Measurements from ENCODE around the gene IQGAP3.

Gene IQGAP3

DNA sequence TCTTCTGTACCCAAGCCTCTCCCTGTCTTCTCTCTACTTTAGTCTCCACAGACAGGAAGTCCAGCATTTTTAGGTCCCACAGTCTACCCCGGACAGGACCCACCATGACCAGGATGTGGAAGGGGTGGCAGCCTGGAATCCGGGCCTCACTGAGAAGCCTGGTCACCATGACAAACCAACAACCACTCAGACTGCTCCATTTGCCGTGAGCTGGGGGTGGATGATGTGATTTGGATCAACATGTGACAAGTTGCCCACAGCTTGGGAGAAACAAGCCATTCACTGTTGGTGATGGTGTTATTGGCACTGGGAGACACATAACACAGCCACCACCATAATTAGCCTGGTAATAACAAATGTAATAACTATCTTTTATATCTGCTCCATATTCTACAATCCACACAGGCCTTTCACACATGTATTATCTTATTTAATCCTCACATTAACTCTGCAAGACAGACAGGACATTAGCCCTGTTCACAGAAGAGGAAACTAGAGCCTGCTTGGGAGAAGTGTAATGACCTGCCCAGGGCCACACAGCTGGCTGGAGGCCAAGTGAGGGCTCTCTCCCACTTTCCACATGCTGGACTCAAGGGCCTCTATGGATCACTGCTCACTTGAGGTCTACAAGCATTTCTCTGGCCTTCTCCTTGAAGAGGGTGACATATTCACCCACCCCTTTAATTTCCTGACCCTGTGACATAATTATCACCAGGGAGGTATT lies 94.7 kb downstream of the IQGAP3 start:
- H3K4me2 ChIP-seq (ENCODE audit: low read length): no peak overlapping the region
- H2BK12ac ChIP-seq (ENCODE audit: low read length): no peak overlapping the region
- H3K9me3 ChIP-seq (ENCODE audit: insufficient read depth, low read depth, low read length): peaks cover 9% of the 10 kb centered on the region
- no CpG with 5 or more reads among the region's 3 CpGs for WGBS (ENCODE audit: extremely low coverage, insufficient coverage, insufficient read length)
- no peak overlapping the region for H4K91ac ChIP-seq (ENCODE audit: low read depth, low read length)
- no peak overlapping the region for H3K23ac ChIP-seq (ENCODE audit: low read length)
- H3K79me2 ChIP-seq (ENCODE audit: control insufficient read depth, insufficient read depth, low read length, poor library complexity): no peaks in the 10 kb centered on the region
- H3K4ac ChIP-seq (ENCODE audit: low read depth, low read length): no peak overlapping the region
- no peaks in the 10 kb centered on the region for H3K27me3 ChIP-seq (ENCODE audit: insufficient read depth, low read length)
- no peak overlapping the region for H3K14ac ChIP-seq (ENCODE audit: low read length)
- H3K27ac ChIP-seq (ENCODE audit: low read depth, low read length): no peak overlapping the region
- H2AK5ac ChIP-seq (ENCODE audit: low read length): no peak overlapping the region
- no peak overlapping the region for H2BK120ac ChIP-seq (ENCODE audit: insufficient read depth, low read length, poor library complexity)
- peaks cover 65 to 82% of the 10 kb centered on the region in 2 experiments for H3K36me3 ChIP-seq (ENCODE audit: control insufficient read depth in 1 of 2, insufficient read depth in 2 of 2, low read length in 2 of 2)
- H3K79me1 ChIP-seq (ENCODE audit: low read length): no peaks in the 10 kb centered on the region
- peaks cover 3 to 13% of the 10 kb centered on the region in 2 experiments for H3K4me1 ChIP-seq (ENCODE audit: control insufficient read depth in 1 of 2, insufficient read depth in 2 of 2, low read length in 2 of 2)
- H3K4me3 ChIP-seq (ENCODE audit: low read depth, low read length): no peak overlapping the region
- H2AFZ ChIP-seq (ENCODE audit: insufficient read depth, low read length, poor library complexity): no peak overlapping the region
- H3K9ac ChIP-seq (ENCODE audit: low read length): no peak overlapping the region
- H4K12ac ChIP-seq (ENCODE audit: low read depth, low read length): no peak overlapping the region
- no peak overlapping the region for H4K8ac ChIP-seq (ENCODE audit: low read depth, low read length)
- no peak for DNase-seq
- no peak overlapping the region for H3K18ac ChIP-seq (ENCODE audit: low read length)
- H2BK5ac ChIP-seq (ENCODE audit: low read depth, low read length, poor library complexity): no peak overlapping the region

DNA sequence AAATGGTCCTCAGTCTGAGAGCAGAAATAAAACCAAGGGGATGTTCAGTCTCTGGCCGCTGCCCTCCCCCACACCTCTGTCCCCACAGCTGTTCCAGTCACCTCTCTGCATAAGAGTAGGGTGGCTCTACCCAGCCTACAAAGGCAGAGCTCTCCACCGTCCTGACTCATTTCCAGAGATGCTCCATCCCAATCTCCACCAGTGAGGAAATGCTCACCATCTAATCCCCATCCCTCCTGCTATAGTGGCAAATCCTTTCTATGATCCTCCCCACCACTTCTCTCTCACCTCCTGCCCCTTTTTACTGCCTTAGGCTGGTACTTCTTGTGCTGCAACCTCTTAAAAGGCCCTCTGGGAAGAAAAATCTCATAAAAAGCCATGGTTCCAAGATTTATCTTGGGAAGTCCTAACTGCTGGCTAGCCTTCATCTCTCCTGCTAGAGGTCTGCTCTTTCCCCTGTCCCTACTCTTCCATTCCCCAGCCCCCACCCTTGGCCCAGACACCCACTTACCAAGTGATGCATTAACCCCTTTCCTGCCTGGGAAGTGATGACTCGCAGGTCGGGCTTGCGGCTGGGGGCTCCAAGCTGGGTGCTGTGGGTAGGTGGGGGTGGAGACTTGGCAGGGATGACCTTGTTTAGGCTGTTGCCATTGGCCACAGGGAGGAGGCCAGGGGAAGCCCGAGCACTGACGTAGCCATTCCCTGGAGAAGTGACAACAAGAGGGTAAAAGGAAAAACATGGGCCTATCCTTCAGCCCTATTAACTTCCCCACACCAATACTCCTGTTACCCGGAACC lies 95.7 kb downstream of the IQGAP3 start:
- H3K36me3 ChIP-seq (ENCODE audit: control insufficient read depth in 1 of 2, insufficient read depth in 2 of 2, low read length in 2 of 2): peaks cover 57 to 75% of the 10 kb centered on the region in 2 experiments
- H2AK5ac ChIP-seq (ENCODE audit: low read length): no peak overlapping the region
- no peaks in the 10 kb centered on the region for H3K79me2 ChIP-seq (ENCODE audit: control insufficient read depth, insufficient read depth, low read length, poor library complexity)
- peaks cover 6 to 20% of the 10 kb centered on the region in 2 experiments for H3K4me1 ChIP-seq (ENCODE audit: control insufficient read depth in 1 of 2, insufficient read depth in 2 of 2, low read length in 2 of 2)
- H4K12ac ChIP-seq (ENCODE audit: low read depth, low read length): no peak overlapping the region
- H4K91ac ChIP-seq (ENCODE audit: low read depth, low read length): no peak overlapping the region
- no peak overlapping the region for H4K8ac ChIP-seq (ENCODE audit: low read depth, low read length)
- H3K79me1 ChIP-seq (ENCODE audit: low read length): no peaks in the 10 kb centered on the region
- WGBS (ENCODE audit: extremely low coverage, insufficient coverage, insufficient read length): no CpG with 5 or more reads among the region's 8 CpGs
- H3K9ac ChIP-seq (ENCODE audit: low read length): no peak overlapping the region
- H2BK12ac ChIP-seq (ENCODE audit: low read length): no peak overlapping the region
- H3K4me3 ChIP-seq (ENCODE audit: low read depth, low read length): no peak overlapping the region
- peaks cover 5% of the 10 kb centered on the region for H3K9me3 ChIP-seq (ENCODE audit: insufficient read depth, low read depth, low read length)
- H3K18ac ChIP-seq (ENCODE audit: low read length): no peak overlapping the region
- no peak overlapping the region for H2AFZ ChIP-seq (ENCODE audit: insufficient read depth, low read length, poor library complexity)
- no peak overlapping the region for H3K4ac ChIP-seq (ENCODE audit: low read depth, low read length)
- no peak overlapping the region for H2BK120ac ChIP-seq (ENCODE audit: insufficient read depth, low read length, poor library complexity)
- H3K27ac ChIP-seq (ENCODE audit: low read depth, low read length): no peak overlapping the region
- H3K14ac ChIP-seq (ENCODE audit: low read length): no peak overlapping the region
- no peak overlapping the region for H2BK5ac ChIP-seq (ENCODE audit: low read depth, low read length, poor library complexity)
- no peaks in the 10 kb centered on the region for H3K27me3 ChIP-seq (ENCODE audit: insufficient read depth, low read length)
- no peak overlapping the region for H3K23ac ChIP-seq (ENCODE audit: low read length)
- DNase-seq: no peak
- no peak overlapping the region for H3K4me2 ChIP-seq (ENCODE audit: low read length)

DNA sequence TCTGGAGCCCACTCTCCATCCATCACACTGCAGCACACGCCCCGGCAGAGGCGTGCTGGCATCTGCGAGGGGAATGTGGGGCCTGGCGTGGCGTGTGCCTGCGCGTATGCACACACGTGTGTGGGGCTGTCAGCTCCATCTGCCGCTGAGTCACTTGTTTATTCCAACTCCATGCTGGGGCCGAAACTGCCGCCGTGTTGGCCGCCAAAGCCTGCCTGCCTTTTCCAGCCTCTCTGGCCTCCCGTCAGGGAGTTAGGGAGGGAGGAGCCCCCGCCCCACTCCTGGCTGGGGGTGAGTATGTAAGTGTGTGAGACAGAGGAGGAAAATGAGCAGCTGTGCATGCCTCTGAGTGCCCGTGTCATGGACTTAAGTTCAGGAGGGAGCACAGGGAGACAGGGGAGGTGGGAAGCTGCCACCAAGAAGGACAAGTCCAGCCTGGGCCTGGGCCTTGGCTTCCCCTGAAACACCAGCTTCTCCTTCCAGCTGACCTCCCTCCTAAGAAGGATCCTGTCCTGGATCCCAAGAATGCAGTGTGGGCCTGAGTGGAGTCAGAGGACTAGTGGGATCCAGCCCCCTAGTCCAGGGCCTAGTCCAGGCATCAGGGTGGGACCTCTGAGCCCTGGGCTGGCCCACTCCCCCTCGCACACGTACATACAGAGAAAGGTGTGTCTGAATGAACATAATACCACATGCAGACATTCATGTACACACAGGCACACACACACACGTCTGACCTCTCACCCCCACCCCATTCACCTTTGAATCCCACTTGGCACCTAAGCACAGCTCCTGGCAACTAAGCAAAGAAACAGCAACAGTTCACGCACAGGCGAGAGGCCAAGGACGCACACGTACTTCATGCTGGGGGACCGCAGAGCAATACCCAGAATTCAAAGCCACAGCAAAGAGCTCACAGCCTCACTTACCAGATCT lies 96.5 kb downstream of the IQGAP3 start:
- Histone ChIP-seq H3K79me1 (ENCODE audit: low read length) (no peaks in the 10 kb centered on the region), H2BK120ac (ENCODE audit: insufficient read depth, low read length, poor library complexity) (no peak overlapping the region), H3K27me3 (ENCODE audit: insufficient read depth, low read length) (no peaks in the 10 kb centered on the region), H3K4me3 (ENCODE audit: low read depth, low read length) (no peak overlapping the region), H3K36me3 (ENCODE audit: control insufficient read depth in 1 of 2, insufficient read depth in 2 of 2, low read length in 2 of 2) (peaks cover 49 to 67% of the 10 kb centered on the region in 2 experiments), H2AK5ac (ENCODE audit: low read length) (no peak overlapping the region), H3K14ac (ENCODE audit: low read length) (no peak overlapping the region), H3K27ac (ENCODE audit: low read depth, low read length) (no peak overlapping the region), H3K18ac (ENCODE audit: low read length) (no peak overlapping the region), H2BK5ac (ENCODE audit: low read depth, low read length, poor library complexity) (no peak overlapping the region), H2BK12ac (ENCODE audit: low read length) (no peak overlapping the region), H4K12ac (ENCODE audit: low read depth, low read length) (no peak overlapping the region), H4K8ac (ENCODE audit: low read depth, low read length) (no peak overlapping the region), H3K4ac (ENCODE audit: low read depth, low read length) (no peak overlapping the region), H3K23ac (ENCODE audit: low read length) (no peak overlapping the region), H2AFZ (ENCODE audit: insufficient read depth, low read length, poor library complexity) (no peak overlapping the region), H3K4me1 (ENCODE audit: control insufficient read depth in 1 of 2, insufficient read depth in 2 of 2, low read length in 2 of 2) (peaks cover 6 to 17% of the 10 kb centered on the region in 2 experiments), H3K4me2 (ENCODE audit: low read length) (no peak overlapping the region), H3K79me2 (ENCODE audit: control insufficient read depth, insufficient read depth, low read length, poor library complexity) (no peaks in the 10 kb centered on the region), H3K9me3 (ENCODE audit: insufficient read depth, low read depth, low read length) (peaks cover 5% of the 10 kb centered on the region), H3K9ac (ENCODE audit: low read length) (no peak overlapping the region), H4K91ac (ENCODE audit: low read depth, low read length) (no peak overlapping the region)
- no peak for DNase-seq
- no CpG with 5 or more reads among the region's 25 CpGs for WGBS (ENCODE audit: extremely low coverage, insufficient coverage, insufficient read length)
